Fibroblast of the conjunctiva (primary cell): ENCODE data around the gene CANX.
"Not testable (repeated sequence)": the region's sequence is repeated elsewhere in the genome, so short reads cannot be mapped to it uniquely, and the experiment has no call there.

Experiments used
- DNase-seq: peaks from one replicate; pipeline ENCODE4 v3.0.0-alpha.2; 2010; ENCODE audit warnings: low read depth

CANX gene, protein sequence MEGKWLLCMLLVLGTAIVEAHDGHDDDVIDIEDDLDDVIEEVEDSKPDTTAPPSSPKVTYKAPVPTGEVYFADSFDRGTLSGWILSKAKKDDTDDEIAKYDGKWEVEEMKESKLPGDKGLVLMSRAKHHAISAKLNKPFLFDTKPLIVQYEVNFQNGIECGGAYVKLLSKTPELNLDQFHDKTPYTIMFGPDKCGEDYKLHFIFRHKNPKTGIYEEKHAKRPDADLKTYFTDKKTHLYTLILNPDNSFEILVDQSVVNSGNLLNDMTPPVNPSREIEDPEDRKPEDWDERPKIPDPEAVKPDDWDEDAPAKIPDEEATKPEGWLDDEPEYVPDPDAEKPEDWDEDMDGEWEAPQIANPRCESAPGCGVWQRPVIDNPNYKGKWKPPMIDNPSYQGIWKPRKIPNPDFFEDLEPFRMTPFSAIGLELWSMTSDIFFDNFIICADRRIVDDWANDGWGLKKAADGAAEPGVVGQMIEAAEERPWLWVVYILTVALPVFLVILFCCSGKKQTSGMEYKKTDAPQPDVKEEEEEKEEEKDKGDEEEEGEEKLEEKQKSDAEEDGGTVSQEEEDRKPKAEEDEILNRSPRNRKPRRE

DNA sequence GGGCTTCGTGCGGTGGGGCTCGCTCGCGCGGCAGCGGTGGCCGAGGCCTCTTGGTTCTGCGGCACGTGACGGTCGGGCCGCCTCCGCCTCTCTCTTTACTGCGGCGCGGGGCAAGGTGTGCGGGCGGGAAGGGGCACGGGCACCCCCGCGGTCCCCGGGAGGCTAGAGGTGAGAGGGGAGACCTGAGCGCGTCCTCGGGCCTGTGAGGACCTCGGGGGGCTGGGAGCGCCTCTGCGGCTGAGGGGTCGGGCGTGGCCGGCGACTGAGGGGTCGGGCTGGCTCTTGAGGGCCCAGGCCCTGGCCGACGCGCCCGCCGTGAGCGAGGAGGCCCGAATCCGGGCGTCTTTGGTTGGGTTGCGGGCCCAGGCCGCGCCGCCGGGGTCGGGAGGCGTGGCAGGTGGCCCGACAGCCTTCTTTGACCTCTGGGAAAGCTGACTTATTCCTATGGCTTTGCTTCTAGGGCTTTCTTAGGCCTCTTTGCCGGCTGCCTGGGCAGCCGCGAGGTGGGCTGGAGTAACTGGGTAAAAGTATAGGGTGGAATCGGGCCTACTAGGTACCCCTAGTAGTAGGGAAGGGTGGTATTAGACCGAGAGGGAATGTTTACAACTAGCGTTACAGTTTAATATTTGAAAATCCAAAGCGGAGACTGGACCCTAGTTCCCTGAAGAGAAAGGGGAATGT, at the start of gene CANX:
CANX (plus strand) TSS at position 33 of the 681 bp plus-strand sequence. CDS start 6,715 bp downstream, outside the sequence.
- DNase-seq, result no peak

DNA sequence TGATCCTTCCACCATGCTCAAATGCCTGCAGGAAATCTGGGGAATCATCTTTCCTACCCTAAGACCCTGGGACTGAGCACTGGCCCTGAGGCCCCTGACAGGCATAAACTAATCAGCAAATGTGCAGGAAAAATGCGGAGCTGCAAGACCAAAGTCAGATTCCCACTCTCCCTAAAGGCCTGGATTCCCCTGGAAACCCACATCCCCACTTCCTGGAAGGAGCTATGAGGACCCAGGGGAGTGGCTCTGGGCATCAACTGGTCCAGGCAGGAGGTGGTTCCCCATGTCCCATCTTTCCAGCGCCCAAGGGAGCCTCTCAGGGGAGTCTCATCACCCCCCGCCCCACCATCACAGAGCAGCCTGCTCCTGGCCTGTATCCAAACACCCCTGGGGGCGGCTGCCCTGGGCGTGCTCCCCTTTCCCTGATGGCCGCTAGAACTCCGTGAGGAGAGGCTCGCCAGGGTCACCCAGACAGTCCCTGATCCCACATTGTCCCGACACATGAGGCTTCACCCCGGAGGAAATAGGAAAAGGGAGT, 49.5 kb upstream of the CANX start:
- not testable (repeated sequence) for DNase-seq

DNA sequence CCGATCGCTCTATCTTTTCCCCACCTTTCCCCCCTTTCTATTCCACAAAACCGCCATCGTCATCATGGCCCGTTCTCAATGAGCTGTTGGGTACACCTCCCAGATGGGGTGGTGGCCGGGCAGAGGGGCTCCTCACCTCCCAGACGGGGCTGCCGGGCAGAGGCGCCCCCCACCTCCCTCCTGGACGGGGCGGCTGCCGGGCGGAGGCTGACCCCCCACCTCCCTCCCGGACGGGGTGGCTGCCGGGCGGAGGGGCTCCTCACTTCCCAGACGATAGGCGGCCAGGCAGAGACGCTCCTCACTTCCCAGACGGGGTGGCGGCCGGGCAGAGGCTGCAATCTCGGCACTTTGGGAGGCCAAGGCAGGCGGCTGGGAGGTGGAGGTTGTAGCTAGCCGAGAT, 48.5 kb upstream of the CANX start:
- DNase-seq, result not testable (repeated sequence)

DNA sequence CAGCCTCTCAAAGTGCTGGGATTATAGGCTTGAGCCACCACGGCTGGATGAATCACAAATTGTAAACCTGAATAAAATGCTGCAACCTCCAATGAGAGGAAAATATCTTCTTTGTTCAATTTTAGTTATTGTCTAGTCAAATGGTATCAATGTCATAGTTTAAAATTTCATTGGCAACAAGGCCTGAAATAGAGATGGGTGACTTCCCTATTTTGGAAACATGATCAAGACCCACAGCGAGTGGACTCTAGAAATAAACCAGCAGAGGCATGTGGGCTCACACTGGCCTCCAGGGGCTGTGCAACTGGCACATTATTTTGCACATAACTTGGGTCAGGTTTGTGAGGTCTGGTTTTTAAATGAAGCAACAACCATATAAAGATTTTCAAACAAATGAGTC, 45.6 kb upstream of the CANX start:
- not testable (repeated sequence) for DNase-seq

DNA sequence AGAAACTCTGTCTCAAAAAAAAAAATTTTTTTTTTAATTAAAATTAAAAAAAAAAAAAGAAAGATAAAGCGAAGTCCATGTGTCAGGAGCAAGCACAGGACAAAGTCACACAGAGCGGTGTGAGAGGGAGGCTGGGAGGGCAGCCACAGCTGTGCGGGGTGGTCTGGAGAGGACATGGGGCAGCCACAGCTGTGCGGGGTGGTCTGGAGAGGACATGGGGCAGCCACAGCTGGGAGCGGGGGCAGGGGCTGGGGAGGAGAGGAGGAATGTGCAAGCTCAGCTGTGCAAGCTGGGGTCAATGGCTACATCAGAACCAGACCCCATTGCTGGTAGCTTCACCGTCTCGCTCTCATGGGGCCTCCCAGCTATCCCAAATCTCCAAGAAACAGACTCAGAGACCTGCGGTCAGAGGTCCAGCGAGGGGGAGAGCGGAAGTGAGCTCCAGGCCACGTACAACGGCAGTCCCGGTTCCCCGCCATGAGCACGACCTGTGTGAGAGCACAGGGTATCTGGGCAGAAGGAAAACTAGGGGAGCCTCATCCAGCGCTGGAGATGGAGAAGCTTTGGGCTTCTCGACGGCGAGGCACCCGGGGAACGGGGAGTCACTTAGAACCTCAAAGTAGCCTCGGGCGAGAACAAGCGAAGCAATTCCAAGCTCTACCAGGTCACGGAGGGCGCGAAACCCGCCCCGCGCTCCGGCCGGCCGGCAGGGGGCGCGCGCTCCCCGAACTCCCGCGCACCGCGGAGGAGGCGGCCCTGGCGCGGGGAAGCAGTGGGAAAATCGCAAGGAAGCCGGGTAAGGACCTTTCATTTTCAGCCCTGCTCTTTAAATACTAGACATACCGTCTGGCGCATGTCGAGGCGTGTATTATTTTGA, 41.2 kb upstream of the CANX start:
- not testable (repeated sequence) for DNase-seq

DNA sequence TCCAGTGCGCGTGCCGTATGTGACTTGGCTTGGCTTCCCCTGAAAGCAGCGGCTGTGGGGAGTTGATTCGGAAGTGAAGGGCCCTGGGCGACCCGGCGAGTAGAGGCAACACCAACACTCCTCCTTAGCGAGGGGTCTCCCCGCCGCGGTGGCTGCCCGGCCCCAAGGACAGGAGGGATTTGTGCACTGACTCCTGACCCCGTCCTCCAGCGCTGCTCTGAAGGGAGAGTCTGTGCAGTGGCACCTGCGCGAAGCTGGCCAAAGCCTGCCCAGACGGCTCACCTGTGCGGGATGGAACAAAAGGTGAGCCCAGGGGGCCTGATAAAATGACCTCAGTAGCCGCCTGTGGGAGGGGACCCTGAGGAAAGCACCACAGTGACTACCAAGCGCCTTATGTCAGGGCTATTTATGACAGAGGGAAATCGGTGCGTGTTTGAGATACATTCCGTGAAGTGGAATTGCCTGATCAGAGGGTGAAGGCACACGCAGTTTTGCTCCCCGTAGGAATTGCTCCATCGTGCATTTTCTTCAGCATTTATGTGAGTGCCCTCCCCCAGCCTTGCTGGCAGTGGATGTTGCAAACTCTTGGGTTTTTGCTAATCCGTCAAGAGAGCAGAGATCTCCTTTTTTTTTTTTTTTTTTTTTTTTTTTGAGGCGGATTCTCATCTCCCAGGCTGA, 40.4 kb upstream of the CANX start:
- DNase-seq, result not testable (repeated sequence)

DNA sequence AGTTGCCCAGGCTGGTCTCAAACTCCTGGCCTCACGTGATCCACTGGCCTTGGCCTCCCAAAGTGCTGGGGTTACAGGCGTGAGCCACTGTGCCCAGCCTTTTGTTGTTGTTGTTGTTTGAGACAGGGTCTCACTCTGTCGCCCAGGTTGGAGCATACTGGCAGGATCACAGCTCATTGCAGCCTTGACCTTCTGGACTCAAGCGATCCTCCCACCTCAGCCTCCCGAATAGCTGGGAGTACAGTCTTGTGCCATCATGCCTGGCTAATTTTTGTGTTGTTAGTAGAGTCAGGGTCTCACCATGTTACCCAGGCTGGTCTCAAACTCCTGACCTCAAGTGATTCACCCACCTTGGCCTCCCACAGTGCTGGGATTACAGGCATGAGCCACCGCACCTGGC, 37.1 kb upstream of the CANX start:
- DNase-seq, result not testable (repeated sequence)

DNA sequence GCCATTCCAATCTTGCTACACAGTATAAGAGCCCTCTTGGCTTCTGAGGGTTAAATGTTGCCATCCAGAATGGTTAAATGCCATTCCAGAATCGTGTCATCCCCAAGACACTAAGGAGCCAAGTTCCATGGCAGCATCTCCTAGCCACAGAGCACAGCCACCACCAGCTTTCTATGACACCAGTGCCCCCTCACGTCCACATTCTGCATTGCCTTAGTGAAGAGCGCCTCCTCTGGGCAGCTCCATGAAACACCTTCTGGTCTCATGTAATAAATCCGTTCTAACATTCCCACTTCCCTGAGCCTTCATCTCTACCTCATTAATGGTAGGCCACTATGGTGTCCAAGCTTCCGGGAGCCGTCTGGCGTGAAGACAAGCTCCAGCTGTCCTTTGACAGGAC, 30.4 kb upstream of the CANX start:
- no peak for DNase-seq

DNA sequence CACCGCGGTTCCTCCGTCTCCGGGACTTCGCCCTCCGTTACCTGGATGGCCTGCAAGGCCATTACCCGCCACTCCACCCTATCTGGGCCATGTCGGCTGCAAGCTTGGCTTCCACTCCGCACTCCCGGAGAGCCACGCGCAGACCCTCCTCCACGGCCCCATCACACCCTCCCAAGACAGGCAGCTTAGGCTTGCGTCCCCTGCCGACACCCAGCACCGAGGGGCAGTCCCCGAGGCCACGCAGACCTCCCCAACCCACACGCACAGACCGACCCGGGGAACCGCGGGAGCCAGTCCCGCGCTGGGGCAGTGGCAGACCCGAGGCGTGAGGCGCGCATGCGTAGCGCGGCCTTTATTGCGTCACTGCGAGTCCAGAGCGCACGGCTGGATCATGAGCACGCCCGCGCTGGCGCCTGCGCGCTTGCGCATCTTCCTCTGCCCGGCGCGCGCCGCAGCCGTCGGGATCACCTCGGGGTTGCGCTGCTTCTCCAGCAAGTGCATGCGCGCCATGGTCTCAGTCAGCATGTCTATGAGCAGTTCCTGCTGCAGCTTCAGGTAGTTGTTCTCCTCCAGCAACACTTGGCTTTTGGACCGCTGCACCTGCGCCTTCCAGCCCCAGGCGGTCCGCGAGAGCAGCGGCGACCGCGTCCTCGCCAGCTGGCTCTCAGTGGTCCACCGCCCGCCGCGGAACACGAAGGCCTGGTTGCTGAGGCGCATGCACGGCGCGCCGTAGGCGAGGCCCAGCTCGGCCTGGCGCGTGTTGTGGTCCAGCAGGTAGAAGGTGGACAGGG, 20.3 kb upstream of the CANX start:
- DNase-seq, result peak; percentile 90

DNA sequence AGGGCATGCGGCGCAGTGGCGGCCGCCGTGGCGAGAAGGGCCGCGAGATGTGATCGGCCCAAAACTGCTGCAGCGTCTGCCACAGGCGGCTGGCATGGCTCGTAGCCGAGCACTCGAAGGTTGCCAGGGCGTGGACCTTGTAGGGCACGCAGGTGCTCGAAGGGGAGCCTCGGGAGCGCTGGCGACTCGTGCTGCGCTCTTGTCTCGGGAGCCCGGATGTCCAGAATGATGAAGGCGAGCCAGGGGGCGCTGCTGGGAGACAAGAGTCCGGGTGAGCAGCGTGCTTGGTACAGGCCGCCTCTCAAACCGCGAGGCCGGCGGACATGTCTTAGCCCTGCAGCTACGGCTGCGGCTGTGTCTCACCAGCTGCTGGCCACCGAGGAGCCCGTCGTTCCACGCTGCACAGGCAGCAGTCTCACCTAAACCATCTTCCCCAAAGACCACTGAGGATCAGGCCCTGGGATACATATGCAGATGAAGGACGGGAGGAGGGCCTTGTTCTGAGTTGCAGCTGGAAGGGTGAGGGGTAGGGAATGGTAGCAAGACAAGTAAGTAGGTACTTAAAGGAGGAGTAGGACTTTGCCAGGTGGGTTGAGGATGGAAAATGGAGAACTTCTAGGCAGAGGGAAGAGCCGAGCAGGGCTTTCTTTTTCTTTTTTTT, 19.6 kb upstream of the CANX start:
- DNase-seq, result peak; percentile 38

DNA sequence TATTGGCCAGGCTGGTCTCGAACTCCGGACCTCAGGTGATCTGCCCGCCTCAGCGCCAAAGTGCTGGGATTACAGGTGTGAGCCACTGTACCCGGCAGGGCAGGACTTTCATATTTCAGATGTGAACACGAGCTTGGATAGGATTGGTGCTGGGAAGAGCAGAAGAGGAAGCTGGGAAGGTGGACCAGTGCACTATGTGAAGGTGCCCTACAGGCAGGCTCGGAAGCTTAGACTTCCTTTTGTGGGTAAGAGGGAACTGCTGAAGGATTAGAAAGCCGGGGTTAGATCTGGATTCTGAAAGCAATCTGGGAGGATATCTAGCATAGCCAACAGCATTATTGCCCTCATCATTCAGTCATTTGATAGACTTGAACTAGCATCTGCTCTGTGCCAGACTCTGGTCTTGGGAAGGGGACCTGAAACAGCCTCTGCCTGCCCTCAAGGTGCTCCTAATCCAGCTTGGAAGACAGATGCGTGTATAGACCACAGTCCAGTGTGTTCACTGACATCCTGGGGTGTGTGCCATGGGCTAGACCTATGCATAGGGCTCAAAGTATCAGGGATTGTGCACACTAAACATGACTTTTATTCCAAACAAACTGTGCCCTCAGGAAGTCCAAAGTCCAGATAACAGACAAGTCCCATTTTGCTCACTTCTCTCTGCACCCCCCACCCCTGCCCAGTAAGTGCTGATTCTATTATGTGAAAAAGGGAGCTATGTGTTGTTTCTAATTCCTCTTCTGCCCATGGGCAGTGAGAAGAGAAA, 18.6 kb upstream of the CANX start:
- no peak for DNase-seq

DNA sequence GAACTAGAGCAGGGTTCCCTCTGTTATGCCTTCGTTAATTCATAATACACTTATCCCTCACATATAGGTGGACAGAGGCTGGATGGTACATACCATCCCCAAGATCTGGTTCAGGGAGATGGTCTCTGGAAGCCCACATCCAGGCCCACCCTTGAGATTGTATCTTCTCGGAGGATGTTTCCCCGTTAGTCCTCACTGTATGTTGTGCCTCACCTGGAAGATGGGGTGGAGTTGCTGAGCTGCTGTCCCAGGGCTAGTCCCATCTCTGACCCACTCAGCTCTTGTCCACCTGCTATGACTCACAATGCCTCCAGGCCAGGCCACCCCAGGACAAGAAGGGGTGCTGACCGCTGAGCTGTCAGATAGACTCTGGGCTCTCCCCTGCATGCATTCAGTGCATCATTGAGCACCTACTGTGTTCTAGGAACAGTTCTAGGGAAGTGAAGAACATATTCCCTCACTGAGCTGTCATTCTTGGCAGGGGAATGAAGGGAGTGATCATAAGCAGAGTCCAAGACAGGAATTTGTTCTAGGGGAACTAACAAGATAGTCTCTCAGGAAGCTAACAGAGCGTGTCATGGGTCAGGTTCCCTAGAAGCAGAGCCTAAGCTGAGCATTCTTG, 17.9 kb upstream of the CANX start, which contains the start of gene CBY3:
CBY3 (minus strand) TSS at position 255 of the 622 bp plus-strand sequence; CDS start at position 139, 116 bp downstream.
- no peak for DNase-seq

DNA sequence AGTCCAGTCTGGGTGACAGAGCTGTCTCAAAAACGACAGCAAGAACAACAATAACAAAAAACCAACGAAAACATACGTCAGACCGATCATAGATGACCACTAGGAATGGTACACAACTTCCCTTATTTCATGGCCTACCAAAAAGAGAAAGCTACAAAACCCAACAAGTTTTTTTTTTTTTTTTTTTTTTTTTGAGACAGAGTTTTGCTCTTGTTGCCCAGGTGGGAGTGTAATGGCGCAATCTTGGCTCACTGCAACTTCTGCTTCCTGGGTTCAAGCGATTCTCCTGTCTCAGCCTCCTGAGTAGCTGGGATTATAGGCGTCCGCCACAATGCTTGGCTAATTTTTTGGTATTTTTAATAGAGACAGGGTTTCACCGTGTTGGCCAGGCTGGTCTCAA, 9.6 kb upstream of the CANX start:
- DNase-seq, result not testable (repeated sequence)

DNA sequence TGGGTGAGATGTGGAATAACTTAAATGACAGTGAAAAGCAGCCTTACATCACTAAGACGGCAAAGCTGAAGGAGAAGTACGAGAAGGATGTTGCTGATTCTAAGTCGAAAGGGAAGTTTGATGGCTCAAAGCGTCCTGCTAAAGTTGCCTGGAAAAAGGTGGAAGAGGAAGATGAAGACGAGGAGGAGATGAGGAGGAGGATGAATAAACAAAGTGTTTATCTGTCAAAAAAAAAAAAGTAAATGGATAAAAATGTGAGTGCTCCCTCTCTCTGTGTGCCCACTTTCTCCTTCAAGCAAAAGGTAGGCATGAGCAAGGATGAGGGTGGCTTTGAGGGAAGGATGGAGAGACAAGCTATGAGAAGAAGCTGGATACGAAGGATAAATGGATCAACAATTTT, 4.2 kb upstream of the CANX start:
- no peak for DNase-seq

DNA sequence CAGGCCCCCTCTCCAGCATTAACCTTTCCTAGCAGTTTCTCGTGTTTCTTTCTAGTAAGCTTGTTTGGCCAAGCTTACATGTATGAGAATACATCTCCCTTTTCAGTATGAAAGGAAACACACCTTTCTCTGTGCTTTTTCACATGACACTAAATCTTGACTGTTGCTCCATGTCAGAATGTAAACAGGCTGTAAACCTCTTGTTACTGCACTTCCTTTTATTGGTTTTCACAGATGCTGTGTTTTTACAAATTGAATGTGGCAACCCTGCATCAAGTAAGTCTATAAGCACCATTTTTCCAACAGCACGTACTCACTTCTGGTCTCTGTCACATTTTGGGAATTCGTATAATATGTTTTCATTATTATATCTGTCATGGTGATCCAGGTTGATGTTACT, 2.2 kb upstream of the CANX start:
- DNase-seq, result no peak

DNA sequence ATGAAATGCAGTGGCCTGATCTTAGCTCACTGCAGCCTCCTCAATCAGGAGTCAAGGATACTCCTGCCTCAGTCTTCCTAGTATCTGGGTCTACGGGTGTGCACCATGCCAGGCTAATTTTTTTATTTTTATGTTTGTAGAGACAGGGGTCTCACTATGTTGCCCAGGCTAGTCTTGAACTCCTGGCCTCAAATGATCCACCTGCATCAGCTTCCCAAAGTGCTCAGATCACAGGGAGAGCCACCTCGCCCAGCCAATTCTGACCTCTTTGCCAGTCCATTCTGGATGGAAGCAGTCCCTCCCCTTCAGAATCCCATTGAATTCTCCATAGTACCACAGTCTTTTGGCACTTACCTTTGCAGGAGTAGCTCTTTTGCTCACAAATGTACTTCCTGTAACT, 1.7 kb upstream of the CANX start:
- DNase-seq, result no peak

DNA sequence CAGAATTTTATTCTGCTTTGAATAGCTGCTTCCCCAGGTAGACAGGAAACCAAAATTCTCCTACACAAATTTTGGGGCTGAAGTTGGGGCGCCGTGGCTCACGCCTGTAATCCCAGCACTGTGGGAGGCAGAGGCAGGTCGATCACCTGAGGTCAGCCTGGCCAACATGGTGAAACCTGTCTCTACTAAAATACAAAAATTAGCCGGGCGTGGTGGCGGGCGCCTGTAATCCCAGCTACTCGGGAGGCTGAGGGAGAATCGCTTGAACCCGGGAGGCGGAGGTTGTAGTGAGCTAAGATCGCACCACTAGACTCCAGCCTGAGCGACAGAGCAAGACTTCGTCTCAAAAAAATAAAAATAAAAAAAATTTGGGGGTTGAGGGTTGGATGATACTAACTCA, 1.2 kb upstream of the CANX start:
- not testable (repeated sequence) for DNase-seq
